ENCODE data around the gene DYRK1B.

The DYRK1B gene

DNA sequence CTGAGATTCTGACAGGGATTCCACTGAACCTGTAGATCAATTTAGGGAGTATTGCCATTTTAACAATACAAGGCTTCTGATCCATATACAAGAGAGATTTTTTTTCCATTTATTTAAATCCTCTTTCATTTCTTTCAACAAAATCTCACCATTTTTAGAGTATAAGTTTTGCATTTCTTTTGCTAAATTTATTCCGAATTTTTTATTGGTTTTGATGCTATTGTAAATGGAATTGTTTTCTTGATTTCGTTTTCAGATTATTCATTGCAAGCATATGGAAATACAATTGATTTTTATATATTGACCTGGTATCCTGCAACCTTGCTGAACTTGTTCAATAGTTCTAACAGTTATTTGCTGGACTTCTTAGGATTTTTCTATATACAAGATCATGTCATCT, 36.9 kb downstream of the DYRK1B start:
- H3K36me3 ChIP-seq (ENCODE audit: control insufficient read depth in 2 of 2, insufficient read depth in 1 of 2, low read length in 2 of 2), result peaks cover 0 to 10% of the 10 kb centered on the region in 2 experiments; a peak in 1 of 3 replicates
- no peak for TF ChIP-seq OVOL3 (tag by site-specific recombination; IDR thresholded peaks at IDR 0.05)
- TF ChIP-seq, protein P1, sequence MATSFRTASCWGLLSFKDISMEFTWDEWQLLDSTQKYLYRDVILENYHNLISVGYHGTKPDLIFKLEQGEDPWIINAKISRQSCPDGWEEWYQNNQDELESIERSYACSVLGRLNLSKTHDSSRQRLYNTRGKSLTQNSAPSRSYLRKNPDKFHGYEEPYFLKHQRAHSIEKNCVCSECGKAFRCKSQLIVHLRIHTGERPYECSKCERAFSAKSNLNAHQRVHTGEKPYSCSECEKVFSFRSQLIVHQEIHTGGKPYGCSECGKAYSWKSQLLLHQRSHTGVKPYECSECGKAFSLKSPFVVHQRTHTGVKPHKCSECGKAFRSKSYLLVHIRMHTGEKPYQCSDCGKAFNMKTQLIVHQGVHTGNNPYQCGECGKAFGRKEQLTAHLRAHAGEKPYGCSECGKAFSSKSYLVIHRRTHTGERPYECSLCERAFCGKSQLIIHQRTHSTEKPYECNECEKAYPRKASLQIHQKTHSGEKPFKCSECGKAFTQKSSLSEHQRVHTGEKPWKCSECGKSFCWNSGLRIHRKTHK (tag by site-specific recombination; IDR thresholded peaks at IDR 0.05), result no peak
- TF ChIP-seq ZNF513 (tag by site-specific recombination; IDR thresholded peaks at IDR 0.05), result no peak
- TF ChIP-seq ZNF544 (tag by site-specific recombination; IDR thresholded peaks at IDR 0.05), result no peak
- TF ChIP-seq MEIS1 (CRISPR knock-in tag; IDR thresholded peaks at IDR 0.05; ENCODE audit: borderline replicate concordance), result no peak
- no peak for TF ChIP-seq ZNF214 (tag by site-specific recombination; IDR thresholded peaks at IDR 0.05; ENCODE audit: borderline replicate concordance)
- TF ChIP-seq, protein P2, sequence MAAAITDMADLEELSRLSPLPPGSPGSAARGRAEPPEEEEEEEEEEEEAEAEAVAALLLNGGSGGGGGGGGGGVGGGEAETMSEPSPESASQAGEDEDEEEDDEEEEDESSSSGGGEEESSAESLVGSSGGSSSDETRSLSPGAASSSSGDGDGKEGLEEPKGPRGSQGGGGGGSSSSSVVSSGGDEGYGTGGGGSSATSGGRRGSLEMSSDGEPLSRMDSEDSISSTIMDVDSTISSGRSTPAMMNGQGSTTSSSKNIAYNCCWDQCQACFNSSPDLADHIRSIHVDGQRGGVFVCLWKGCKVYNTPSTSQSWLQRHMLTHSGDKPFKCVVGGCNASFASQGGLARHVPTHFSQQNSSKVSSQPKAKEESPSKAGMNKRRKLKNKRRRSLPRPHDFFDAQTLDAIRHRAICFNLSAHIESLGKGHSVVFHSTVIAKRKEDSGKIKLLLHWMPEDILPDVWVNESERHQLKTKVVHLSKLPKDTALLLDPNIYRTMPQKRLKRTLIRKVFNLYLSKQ (tag by site-specific recombination; IDR thresholded peaks at IDR 0.05; ENCODE audit: borderline replicate concordance), result no peak
- no peak for TF ChIP-seq ZNF561 (tag by site-specific recombination; IDR thresholded peaks at IDR 0.05; ENCODE audit: borderline replicate concordance)
- no peak for TF ChIP-seq ZNF175 (tag by site-specific recombination; IDR thresholded peaks at IDR 0.05)
- TF ChIP-seq, protein P3, sequence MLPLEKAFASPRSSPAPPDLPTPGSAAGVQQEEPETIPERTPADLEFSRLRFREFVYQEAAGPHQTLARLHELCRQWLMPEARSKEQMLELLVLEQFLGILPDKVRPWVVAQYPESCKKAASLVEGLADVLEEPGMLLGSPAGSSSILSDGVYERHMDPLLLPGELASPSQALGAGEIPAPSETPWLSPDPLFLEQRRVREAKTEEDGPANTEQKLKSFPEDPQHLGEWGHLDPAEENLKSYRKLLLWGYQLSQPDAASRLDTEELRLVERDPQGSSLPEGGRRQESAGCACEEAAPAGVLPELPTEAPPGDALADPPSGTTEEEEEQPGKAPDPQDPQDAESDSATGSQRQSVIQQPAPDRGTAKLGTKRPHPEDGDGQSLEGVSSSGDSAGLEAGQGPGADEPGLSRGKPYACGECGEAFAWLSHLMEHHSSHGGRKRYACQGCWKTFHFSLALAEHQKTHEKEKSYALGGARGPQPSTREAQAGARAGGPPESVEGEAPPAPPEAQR (tag by site-specific recombination; IDR thresholded peaks at IDR 0.05), result no peak
- TF ChIP-seq ZNF596 (tag by site-specific recombination; IDR thresholded peaks at IDR 0.05), result no peak
- no peak for TF ChIP-seq ZNF394 (tag by site-specific recombination; IDR thresholded peaks at IDR 0.05; ENCODE audit: borderline replicate concordance)
- no peak for TF ChIP-seq ZNF248 (tag by site-specific recombination; IDR thresholded peaks at IDR 0.05)
- TF ChIP-seq, protein P4, sequence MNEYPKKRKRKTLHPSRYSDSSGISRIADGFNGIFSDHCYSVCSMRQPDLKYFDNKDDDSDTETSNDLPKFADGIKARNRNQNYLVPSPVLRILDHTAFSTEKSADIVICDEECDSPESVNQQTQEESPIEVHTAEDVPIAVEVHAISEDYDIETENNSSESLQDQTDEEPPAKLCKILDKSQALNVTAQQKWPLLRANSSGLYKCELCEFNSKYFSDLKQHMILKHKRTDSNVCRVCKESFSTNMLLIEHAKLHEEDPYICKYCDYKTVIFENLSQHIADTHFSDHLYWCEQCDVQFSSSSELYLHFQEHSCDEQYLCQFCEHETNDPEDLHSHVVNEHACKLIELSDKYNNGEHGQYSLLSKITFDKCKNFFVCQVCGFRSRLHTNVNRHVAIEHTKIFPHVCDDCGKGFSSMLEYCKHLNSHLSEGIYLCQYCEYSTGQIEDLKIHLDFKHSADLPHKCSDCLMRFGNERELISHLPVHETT (tag by site-specific recombination; IDR thresholded peaks at IDR 0.05), result no peak
- TF ChIP-seq, protein P5, sequence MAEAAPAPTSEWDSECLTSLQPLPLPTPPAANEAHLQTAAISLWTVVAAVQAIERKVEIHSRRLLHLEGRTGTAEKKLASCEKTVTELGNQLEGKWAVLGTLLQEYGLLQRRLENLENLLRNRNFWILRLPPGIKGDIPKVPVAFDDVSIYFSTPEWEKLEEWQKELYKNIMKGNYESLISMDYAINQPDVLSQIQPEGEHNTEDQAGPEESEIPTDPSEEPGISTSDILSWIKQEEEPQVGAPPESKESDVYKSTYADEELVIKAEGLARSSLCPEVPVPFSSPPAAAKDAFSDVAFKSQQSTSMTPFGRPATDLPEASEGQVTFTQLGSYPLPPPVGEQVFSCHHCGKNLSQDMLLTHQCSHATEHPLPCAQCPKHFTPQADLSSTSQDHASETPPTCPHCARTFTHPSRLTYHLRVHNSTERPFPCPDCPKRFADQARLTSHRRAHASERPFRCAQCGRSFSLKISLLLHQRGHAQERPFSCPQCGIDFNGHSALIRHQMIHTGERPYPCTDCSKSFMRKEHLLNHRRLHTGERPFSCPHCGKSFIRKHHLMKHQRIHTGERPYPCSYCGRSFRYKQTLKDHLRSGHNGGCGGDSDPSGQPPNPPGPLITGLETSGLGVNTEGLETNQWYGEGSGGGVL (tag by site-specific recombination; IDR thresholded peaks at IDR 0.05), result no peak
- no peak for TF ChIP-seq ZNF341 (tag by site-specific recombination; IDR thresholded peaks at IDR 0.05; ENCODE audit: low read depth)
- H3K4me1 ChIP-seq (ENCODE audit: control insufficient read depth, insufficient read depth, low read length), result no peaks in the 10 kb centered on the region
- H3K9me3 ChIP-seq (ENCODE audit: control insufficient read depth, insufficient read depth, low read depth, low read length), result peaks cover 2% of the 10 kb centered on the region
- POLR2A ChIA-PET, result no interaction called here
- no peak overlapping the region for H3K27ac ChIP-seq (ENCODE audit: extremely low read depth, low read depth, low read length)
- H3K4me3 ChIP-seq (ENCODE audit: low read depth, low read length), result no peak overlapping the region
- CTCF ChIA-PET, result interaction anchor here (0.7 to 8.8 kb wide), 3 partner anchors 26 to 667 kb away, joined by 3 to 237 read pairs (median 3); partner anchors contain the start of gene FBL
